ENCODE data around the gene NLRX1.

NLRX1 gene

DNA sequence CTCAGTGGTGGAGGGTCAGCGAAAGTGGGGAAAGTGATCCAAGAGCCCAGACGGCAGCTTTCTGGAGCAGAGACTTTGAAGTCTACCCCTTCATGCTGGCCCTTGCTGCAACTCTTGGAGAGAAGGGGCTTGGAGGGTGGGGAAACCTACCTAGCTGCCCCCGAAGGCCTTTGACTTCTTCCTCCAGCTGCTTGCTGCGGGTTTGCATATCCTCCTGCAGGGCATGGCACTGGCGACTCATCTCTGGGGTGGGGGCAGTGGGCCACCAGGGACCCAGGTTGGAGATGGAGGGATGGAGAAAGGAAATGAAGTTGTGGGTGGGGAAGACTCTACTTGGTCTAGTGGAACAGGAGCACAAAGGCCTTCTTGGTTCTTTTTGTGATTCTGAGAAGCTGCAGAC is 24.5 kb downstream of the NLRX1 start:
- H3K4me3 ChIP-seq (ENCODE audit: low read depth, low read length), result no peak overlapping the region
- TF ChIP-seq, protein P1, sequence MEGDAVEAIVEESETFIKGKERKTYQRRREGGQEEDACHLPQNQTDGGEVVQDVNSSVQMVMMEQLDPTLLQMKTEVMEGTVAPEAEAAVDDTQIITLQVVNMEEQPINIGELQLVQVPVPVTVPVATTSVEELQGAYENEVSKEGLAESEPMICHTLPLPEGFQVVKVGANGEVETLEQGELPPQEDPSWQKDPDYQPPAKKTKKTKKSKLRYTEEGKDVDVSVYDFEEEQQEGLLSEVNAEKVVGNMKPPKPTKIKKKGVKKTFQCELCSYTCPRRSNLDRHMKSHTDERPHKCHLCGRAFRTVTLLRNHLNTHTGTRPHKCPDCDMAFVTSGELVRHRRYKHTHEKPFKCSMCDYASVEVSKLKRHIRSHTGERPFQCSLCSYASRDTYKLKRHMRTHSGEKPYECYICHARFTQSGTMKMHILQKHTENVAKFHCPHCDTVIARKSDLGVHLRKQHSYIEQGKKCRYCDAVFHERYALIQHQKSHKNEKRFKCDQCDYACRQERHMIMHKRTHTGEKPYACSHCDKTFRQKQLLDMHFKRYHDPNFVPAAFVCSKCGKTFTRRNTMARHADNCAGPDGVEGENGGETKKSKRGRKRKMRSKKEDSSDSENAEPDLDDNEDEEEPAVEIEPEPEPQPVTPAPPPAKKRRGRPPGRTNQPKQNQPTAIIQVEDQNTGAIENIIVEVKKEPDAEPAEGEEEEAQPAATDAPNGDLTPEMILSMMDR (IDR thresholded peaks at IDR 0.05), result no peak
- H3K4me2 ChIP-seq (ENCODE audit: low read length), result no peak overlapping the region
- H3K36me3 ChIP-seq (ENCODE audit: control insufficient read depth, insufficient read depth, low read length), result no peaks in the 10 kb centered on the region
- H3K27ac ChIP-seq, result no peak overlapping the region
- no peaks in the 10 kb centered on the region for H3K79me2 ChIP-seq
- H3K27me3 ChIP-seq (ENCODE audit: control insufficient read depth, insufficient read depth, low read length), result no peaks in the 10 kb centered on the region
- no peak overlapping the region for H2AFZ ChIP-seq
- no peaks in the 10 kb centered on the region for H3K9me3 ChIP-seq (ENCODE audit: control insufficient read depth, low read length)
- no peak overlapping the region for H3K9ac ChIP-seq
- H3K4me1 ChIP-seq, result no peaks in the 10 kb centered on the region

DNA sequence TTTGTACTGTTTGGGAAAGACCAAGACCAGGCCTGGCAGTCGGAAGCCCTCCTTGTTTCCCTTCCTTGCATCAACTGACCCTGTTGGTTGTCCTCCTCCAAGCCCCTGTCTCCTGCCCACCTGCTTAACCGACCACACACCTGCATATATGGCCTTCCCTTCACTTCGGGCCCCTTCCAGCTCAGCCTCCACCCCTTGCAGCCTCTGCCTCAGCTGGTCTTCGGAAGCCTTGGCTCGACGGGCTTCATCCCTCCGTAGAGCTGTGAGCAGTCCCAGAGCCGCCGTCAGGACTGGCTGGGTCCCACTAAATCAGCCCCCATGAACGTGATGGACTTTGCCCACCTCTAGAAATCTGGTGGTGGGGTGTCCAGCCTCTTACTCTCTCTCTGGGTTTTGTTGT is 25.1 kb downstream of the NLRX1 start:
- Histone ChIP-seq H3K79me2 (no peaks in the 10 kb centered on the region), H2AFZ (no peak overlapping the region), H3K27me3 (ENCODE audit: control insufficient read depth, insufficient read depth, low read length) (no peaks in the 10 kb centered on the region), H3K27ac (no peak overlapping the region), H3K36me3 (ENCODE audit: control insufficient read depth, insufficient read depth, low read length) (no peaks in the 10 kb centered on the region), H3K4me3 (ENCODE audit: low read depth, low read length) (no peak overlapping the region), H3K4me1 (no peaks in the 10 kb centered on the region), H3K9ac (no peak overlapping the region), H3K9me3 (ENCODE audit: control insufficient read depth, low read length) (no peaks in the 10 kb centered on the region), H3K4me2 (ENCODE audit: low read length) (no peak overlapping the region)
- TF ChIP-seq, protein P1 (IDR thresholded peaks at IDR 0.05), result no peak

DNA sequence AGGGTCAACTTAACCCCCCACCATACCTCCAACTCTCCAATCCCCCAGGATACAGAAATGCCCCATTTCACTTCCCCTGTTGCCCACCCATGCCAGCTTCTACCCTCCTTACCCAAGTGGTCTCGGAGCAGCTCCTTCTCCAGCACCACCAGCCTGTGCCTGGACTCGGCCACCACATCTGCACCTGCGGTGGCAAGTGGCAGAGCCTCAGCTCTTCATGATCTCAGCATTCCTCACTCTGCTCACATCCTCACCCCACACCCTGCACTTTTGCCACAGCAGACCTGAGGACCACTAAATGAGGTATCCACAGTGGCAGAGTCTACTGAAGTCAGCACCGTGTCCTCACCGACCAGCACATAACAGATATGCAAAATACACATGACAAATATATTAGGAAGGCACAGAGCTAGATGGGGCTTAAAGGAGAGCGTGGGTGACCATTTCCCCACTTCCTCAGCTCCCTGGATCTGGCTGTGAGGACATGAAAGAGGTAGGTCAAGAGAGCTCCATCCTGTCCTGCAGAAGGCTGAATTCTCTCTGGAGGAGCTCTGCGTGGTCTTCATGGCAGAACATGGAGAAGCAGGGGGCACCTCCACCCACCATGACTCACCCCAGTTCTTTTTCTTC is 26.4 kb downstream of the NLRX1 start:
- no peaks in the 10 kb centered on the region for H3K9me3 ChIP-seq (ENCODE audit: control insufficient read depth, low read length)
- H3K79me2 ChIP-seq, result no peaks in the 10 kb centered on the region
- TF ChIP-seq, protein P1 (IDR thresholded peaks at IDR 0.05), result no peak
- H3K4me1 ChIP-seq, result no peaks in the 10 kb centered on the region
- H3K4me2 ChIP-seq (ENCODE audit: low read length), result peak overlapping the region; percentile 10
- no peak overlapping the region for H3K9ac ChIP-seq
- H2AFZ ChIP-seq, result no peak overlapping the region
- H3K4me3 ChIP-seq (ENCODE audit: low read depth, low read length), result peak overlapping the region; percentile 13
- H3K27ac ChIP-seq, result no peak overlapping the region
- H3K27me3 ChIP-seq (ENCODE audit: control insufficient read depth, insufficient read depth, low read length), result no peaks in the 10 kb centered on the region
- no peaks in the 10 kb centered on the region for H3K36me3 ChIP-seq (ENCODE audit: control insufficient read depth, insufficient read depth, low read length)

DNA sequence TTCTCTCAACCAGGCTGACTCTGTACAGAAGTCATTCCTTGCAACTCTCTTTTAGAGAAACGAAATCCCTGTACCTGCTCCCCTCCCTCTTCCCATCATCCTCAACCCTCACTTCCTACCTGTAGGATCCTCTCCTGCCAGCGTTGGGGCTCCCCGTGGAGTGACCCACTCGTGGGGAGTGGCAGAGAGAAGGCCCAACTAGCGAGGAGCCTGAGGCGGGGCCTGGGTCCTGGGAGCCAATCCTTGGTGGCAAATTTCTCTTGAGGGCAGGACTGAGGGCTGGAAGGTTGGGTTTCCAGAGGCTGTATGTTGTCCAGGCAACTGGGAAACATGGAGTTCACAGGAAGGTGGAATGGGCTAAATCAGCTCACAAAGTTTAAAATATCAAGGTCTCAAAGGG is 27.2 kb downstream of the NLRX1 start:
- Histone ChIP-seq H3K4me2 (ENCODE audit: low read length) (peak overlapping the region; percentile 10), H3K36me3 (ENCODE audit: control insufficient read depth, insufficient read depth, low read length) (no peaks in the 10 kb centered on the region), H3K79me2 (no peaks in the 10 kb centered on the region), H3K4me3 (ENCODE audit: low read depth, low read length) (peak overlapping the region; percentile 13), H3K9ac (no peak overlapping the region), H3K27me3 (ENCODE audit: control insufficient read depth, insufficient read depth, low read length) (no peaks in the 10 kb centered on the region), H3K9me3 (ENCODE audit: control insufficient read depth, low read length) (no peaks in the 10 kb centered on the region), H3K27ac (no peak overlapping the region), H3K4me1 (no peaks in the 10 kb centered on the region), H2AFZ (peak overlapping the region; percentile 33)
- TF ChIP-seq, protein P1 (IDR thresholded peaks at IDR 0.05), result no peak

DNA sequence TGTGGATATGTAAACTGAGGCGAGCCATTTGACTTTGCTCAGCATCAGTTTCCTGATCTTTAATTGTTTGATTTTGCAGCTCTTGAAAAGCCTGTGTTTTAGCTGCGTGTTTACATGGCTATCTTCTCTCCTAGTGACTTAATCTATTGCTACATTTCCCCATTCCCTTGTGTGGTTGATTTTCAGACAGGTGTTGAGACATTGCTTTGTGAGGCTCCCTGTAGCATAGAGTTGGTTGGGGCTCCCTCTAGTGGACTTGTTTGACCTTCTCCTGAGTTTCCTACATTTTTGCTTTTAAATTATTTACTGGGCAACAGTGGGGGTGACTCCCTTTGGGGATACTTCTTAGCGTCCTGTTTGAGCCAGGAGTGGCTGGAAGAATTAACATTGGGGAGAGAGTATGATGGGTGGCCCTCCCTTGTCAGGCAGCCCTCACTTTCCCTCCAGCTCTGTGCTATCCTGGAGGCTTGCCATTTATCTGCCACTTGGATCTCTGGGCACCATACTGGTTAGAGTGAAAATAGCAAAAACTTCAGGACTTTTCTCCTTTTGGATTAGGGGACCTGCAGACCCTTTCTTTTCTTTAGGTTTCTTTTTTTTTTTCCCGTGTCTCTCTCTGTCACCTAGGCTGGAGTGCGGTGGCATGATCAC is 28.4 kb downstream of the NLRX1 start:
- Histone ChIP-seq H3K36me3 (ENCODE audit: control insufficient read depth, insufficient read depth, low read length) (no peaks in the 10 kb centered on the region), H3K9ac (no peak overlapping the region), H2AFZ (no peak overlapping the region), H3K4me1 (no peaks in the 10 kb centered on the region), H3K4me3 (ENCODE audit: low read depth, low read length) (no peak overlapping the region), H3K27ac (no peak overlapping the region), H3K4me2 (ENCODE audit: low read length) (no peak overlapping the region), H3K27me3 (ENCODE audit: control insufficient read depth, insufficient read depth, low read length) (no peaks in the 10 kb centered on the region), H3K79me2 (no peaks in the 10 kb centered on the region), H3K9me3 (ENCODE audit: control insufficient read depth, low read length) (no peaks in the 10 kb centered on the region)
- TF ChIP-seq, protein P1 (IDR thresholded peaks at IDR 0.05), result peak; percentile 71
